ENCODE data around the gene AGMAT. TPM values are rescaled to one million over a fixed set of nuclear protein-coding genes. Genes with fewer than 3 reads are reported as not detected.
A peak's percentile ranks its signal among the peaks of the same experiment; 100 is the strongest.

AGMAT gene
- total and polyA plus RNA-seq, 2 of the 13 experiments (the other 11 are each of a cell fraction or from before 2014, with no cell fraction given), result 59.1 to 174 TPM

DNA sequence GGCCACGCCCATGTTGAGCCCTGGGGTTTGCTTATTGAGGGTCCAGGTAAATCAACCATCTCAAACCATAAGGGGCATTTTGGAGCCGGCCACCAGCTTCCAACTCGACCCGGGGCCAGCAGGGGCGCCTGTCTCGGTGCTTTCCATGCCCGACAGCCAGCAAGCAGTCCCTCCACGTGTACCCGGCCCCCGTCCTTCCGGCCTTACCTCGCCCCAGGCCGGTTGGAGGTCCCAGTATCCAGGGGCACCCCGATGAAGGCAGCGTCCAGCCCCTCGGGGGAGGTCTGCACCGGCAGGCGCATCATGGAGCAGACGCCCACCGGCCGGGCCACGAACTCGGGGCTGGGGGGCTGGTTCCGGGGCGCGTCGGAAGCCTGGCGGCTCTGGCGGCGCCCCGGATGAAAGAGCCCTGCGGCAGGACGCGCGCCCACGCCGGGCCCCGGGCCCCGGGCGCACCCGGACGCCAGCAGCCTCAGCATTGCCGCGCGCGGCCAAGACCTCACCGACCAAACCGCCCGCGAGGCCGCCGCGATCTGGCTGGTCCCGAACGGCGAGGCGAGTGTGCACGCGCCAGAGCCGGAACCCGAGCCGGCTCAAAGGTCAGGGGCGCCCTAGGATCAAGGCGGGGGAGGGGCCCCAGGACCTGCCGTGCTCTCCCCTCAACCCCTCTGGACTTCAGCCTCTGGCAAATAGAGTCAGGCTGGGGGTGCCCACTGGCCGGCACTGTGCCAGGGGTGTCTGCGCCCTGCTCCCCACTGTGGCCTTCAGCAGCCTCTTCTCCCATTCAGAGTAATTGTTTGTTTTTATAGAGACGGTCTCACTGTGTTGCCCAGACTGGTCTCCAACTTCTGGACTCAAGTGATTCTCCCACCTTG is at the start of gene AGMAT (continued):
- TF ChIP-seq PRDM15 (CRISPR knock-in tag; IDR thresholded peaks at IDR 0.05), result peak; percentile 33; the same call in 1 of the 2 replicates
- TF ChIP-seq HDAC2 (CRISPR knock-in tag; IDR thresholded peaks at IDR 0.05), result peak; percentile 87
- peak; percentile 74; the same call in 1 of the 2 replicates for TF ChIP-seq ZNF331 (CRISPR knock-in tag; IDR thresholded peaks at IDR 0.05)
- peak; percentile 80; the same call in 1 of the 2 replicates for TF ChIP-seq MLXIP (CRISPR knock-in tag; IDR thresholded peaks at IDR 0.05; ENCODE audit: borderline replicate concordance)
- peak; percentile 98 for TF ChIP-seq ZMYM3 (CRISPR knock-in tag; IDR thresholded peaks at IDR 0.05)
- peak; percentile 83; the same call in 1 of the 2 replicates for TF ChIP-seq ZNF691 (CRISPR knock-in tag; IDR thresholded peaks at IDR 0.05; ENCODE audit: borderline replicate concordance, low read depth)
- TF ChIP-seq ZNF292 (CRISPR knock-in tag; IDR thresholded peaks at IDR 0.05; ENCODE audit: borderline replicate concordance, low read depth), result peak; percentile 73
- TF ChIP-seq SIN3B (IDR thresholded peaks at IDR 0.05; ENCODE audit: low read length), result no peak
- no peak for TF ChIP-seq ZFP41 (CRISPR knock-in tag; IDR thresholded peaks at IDR 0.05; ENCODE audit: borderline replicate concordance)
- 0 out of 2 replicates have a peak, but pooled peaks have one; percentile 64 for TF ChIP-seq NR2F2 (IDR thresholded peaks at IDR 0.05; ENCODE audit: borderline replicate concordance, low read depth)
- TF ChIP-seq, protein P1, sequence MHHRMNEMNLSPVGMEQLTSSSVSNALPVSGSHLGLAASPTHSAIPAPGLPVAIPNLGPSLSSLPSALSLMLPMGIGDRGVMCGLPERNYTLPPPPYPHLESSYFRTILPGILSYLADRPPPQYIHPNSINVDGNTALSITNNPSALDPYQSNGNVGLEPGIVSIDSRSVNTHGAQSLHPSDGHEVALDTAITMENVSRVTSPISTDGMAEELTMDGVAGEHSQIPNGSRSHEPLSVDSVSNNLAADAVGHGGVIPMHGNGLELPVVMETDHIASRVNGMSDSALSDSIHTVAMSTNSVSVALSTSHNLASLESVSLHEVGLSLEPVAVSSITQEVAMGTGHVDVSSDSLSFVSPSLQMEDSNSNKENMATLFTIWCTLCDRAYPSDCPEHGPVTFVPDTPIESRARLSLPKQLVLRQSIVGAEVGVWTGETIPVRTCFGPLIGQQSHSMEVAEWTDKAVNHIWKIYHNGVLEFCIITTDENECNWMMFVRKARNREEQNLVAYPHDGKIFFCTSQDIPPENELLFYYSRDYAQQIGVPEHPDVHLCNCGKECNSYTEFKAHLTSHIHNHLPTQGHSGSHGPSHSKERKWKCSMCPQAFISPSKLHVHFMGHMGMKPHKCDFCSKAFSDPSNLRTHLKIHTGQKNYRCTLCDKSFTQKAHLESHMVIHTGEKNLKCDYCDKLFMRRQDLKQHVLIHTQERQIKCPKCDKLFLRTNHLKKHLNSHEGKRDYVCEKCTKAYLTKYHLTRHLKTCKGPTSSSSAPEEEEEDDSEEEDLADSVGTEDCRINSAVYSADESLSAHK (CRISPR knock-in tag; IDR thresholded peaks at IDR 0.05; ENCODE audit: borderline replicate concordance), result no peak
- peak; percentile 29; the same call in 1 of the 2 replicates for TF ChIP-seq ZNF101 (CRISPR knock-in tag; IDR thresholded peaks at IDR 0.05; ENCODE audit: borderline replicate concordance, low read depth)
- TF ChIP-seq, protein P2, sequence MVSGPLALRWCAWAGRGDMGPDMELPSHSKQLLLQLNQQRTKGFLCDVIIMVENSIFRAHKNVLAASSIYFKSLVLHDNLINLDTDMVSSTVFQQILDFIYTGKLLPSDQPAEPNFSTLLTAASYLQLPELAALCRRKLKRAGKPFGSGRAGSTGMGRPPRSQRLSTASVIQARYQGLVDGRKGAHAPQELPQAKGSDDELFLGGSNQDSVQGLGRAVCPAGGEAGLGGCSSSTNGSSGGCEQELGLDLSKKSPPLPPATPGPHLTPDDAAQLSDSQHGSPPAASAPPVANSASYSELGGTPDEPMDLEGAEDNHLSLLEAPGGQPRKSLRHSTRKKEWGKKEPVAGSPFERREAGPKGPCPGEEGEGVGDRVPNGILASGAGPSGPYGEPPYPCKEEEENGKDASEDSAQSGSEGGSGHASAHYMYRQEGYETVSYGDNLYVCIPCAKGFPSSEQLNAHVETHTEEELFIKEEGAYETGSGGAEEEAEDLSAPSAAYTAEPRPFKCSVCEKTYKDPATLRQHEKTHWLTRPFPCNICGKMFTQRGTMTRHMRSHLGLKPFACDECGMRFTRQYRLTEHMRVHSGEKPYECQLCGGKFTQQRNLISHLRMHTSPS (CRISPR knock-in tag; IDR thresholded peaks at IDR 0.05; ENCODE audit: low read depth), result peak; percentile 96
- TF ChIP-seq MED13 (CRISPR knock-in tag; IDR thresholded peaks at IDR 0.05), result peak; percentile 92
